GM19455 (cell line): ENCODE data around the gene SARNP.
"Not testable (repeated sequence)": the region's sequence is repeated elsewhere in the genome, so short reads cannot be mapped to it uniquely, and the experiment has no call there.

Source experiments
- ATAC-seq: cut with Tn5 transposase; IDR thresholded peaks from one replicate; pipeline ENCODE4 v1.9.1; 2021; ENCODE audit not compliant: unreplicated experiment

SARNP gene

GRCh38 chr12:55797550-55797949 is 20.0 kb downstream of the SARNP start:
- no peak for ATAC-seq

- no peak for ATAC-seq
Measured at GRCh38 chr12:55797068-55797467, 20.5 kb downstream of the SARNP start.

GRCh38 chr12:55795950-55796349 is 21.6 kb downstream of the SARNP start:
- ATAC-seq: no peak

- no peak for ATAC-seq
Measured at GRCh38 chr12:55789893-55790292, 27.6 kb downstream of the SARNP start.

GRCh38 chr12:55789171-55789570 is 28.4 kb downstream of the SARNP start:
- ATAC-seq: no peak

- ATAC-seq: no peak
Measured at GRCh38 chr12:55788546-55788945, 29.0 kb downstream of the SARNP start.

- ATAC-seq: no peak
Measured at GRCh38 chr12:55780685-55781084, 36.8 kb downstream of the SARNP start.

- ATAC-seq: no peak
Measured at GRCh38 chr12:55777856-55778255, 39.7 kb downstream of the SARNP start.

GRCh38 chr12:55771736-55772135 is 45.8 kb downstream of the SARNP start:
- ATAC-seq: no peak

GRCh38 chr12:55767156-55767555 is 50.4 kb downstream of the SARNP start:
- ATAC-seq: no peak

- no peak for ATAC-seq
Measured at GRCh38 chr12:55765736-55766290, 51.7 kb downstream of the SARNP start.

GRCh38 chr12:55762646-55763045 is 54.9 kb downstream of the SARNP start:
- no peak for ATAC-seq

- ATAC-seq: no peak
Measured at GRCh38 chr12:55760663-55761062, 56.9 kb downstream of the SARNP start.

- ATAC-seq: not testable (repeated sequence)
Measured at GRCh38 chr12:55758575-55758974, 58.9 kb downstream of the SARNP start.

- ATAC-seq: no peak
Measured at GRCh38 chr12:55757701-55758100, 59.8 kb downstream of the SARNP start.

- no peak for ATAC-seq
Measured at GRCh38 chr12:55755246-55755645, 62.3 kb downstream of the SARNP start.

- no peak for ATAC-seq
Measured at GRCh38 chr12:55748230-55748993, 69.1 kb downstream of the SARNP start.

- no peak for ATAC-seq
Measured at GRCh38 chr12:55746913-55747231, 70.7 kb downstream of the SARNP start.

- ATAC-seq: no peak
Measured at GRCh38 chr12:55746174-55746912, 71.2 kb downstream of the SARNP start.

GRCh38 chr12:55745361-55746173 is 72.0 kb downstream of the SARNP start:
- ATAC-seq: no peak

GRCh38 chr12:55744340-55745030 is 73.0 kb downstream of the SARNP start:
- no peak for ATAC-seq
